Neural progenitor cell (in vitro differentiated cells): Measurements from ENCODE around the gene TSHZ2. TPM values are rescaled to one million over a fixed set of nuclear protein-coding genes. Genes with fewer than 3 reads are reported as not detected.

Experiments used
- DNase-seq: peaks from one replicate; pipeline ENCODE4 v3.0.0-alpha.2; 2016; ENCODE audit warnings: low spot score
- H2AFZ ChIP-seq: fragments of 200-600 bp; sonication (generic); replicated peaks from 2 replicates; pipeline ENCODE4 v1.6.1; 2016; ENCODE audit warnings: antibody characterized with exemption
- H3F3A ChIP-seq: fragments of 200-600 bp; sonication (generic); 2 replicates; pipeline ENCODE4 v1.6.1; 2016; ENCODE audit warnings: antibody characterized with exemption, low read depth
- H3K27ac ChIP-seq: fragments of 200-600 bp; sonication (generic); 2 replicates; pipeline ENCODE4 v1.5.1; 2016; ENCODE audit warnings: mild to moderate bottlenecking
- H3K27me3 ChIP-seq: fragments of 200-600 bp; sonication (generic); 2 replicates; pipeline ENCODE4 v1.6.1; 2016; ENCODE audit warnings: mild to moderate bottlenecking, moderate library complexity
- H3K36me3 ChIP-seq: fragments of 200-600 bp; sonication (generic); 2 replicates; pipeline ENCODE4 v1.5.1; 2016
- H3K4me1 ChIP-seq: fragments of 200-600 bp; sonication (generic); 2 replicates; pipeline ENCODE4 v1.6.1; 2016; ENCODE audit warnings: mixed run types
- H3K4me2 ChIP-seq: fragments of 200-600 bp; sonication (generic); 2 replicates; pipeline ENCODE4 v1.6.1; 2016
- H3K4me3 ChIP-seq: fragments of 200-600 bp; sonication (generic); 2 replicates; pipeline ENCODE4 v1.5.1; 2016
- H3K79me2 ChIP-seq: fragments of 200-600 bp; sonication (generic); 2 replicates; pipeline ENCODE4 v1.6.1; 2016; ENCODE audit warnings: low read depth
- H3K9ac ChIP-seq: fragments of 200-600 bp; sonication (generic); 2 replicates; pipeline ENCODE4 v1.6.1; 2016
- H3K9me3 ChIP-seq: fragments of 200-600 bp; sonication (generic); 2 replicates; pipeline ENCODE4 v1.5.1; 2016; ENCODE audit warnings: low read depth
- H4K20me1 ChIP-seq: fragments of 200-600 bp; sonication (generic); 2 replicates; pipeline ENCODE4 v1.6.1; 2016; ENCODE audit warnings: low read depth
- H3K27ac Mint-ChIP-seq: 3 replicates; pipeline ENCODE4 v1.8.0; 2021; ENCODE audit warnings: mixed read lengths
- H3K27me3 Mint-ChIP-seq: 2 replicates; pipeline ENCODE4 v1.8.0; 2022; ENCODE audit warnings: low read depth, mild to moderate bottlenecking, inconsistent platforms, moderate library complexity, mixed read lengths; ENCODE audit not compliant: insufficient read depth
- H3K36me3 Mint-ChIP-seq: 3 replicates; pipeline ENCODE4 v1.8.0; 2021; ENCODE audit warnings: mixed read lengths
- H3K4me1 Mint-ChIP-seq: 3 replicates; pipeline ENCODE4 v1.8.0; 2021; ENCODE audit warnings: mixed read lengths
- H3K4me3 Mint-ChIP-seq: 3 replicates; pipeline ENCODE4 v1.8.0; 2021; ENCODE audit warnings: mild to moderate bottlenecking, moderate library complexity, mixed read lengths
- H3K9me3 Mint-ChIP-seq: 3 replicates; pipeline ENCODE4 v1.8.0; 2020; ENCODE audit warnings: mixed read lengths
- EZH2 ChIP-seq: fragments of 200-600 bp; sonication (generic); IDR thresholded peaks from 2 replicates; pipeline ENCODE4 v1.6.1; 2017; ENCODE audit warnings: antibody characterized with exemption, mild to moderate bottlenecking, moderate library complexity
- EZH2phosphoT487 ChIP-seq: fragments of 200-600 bp; sonication (generic); IDR thresholded peaks from 2 replicates; pipeline ENCODE4 v1.6.1; 2017; ENCODE audit warnings: antibody characterized with exemption
- total RNA-seq: library from RNA; depleted of rRNA; stranded (reverse); fragments of >200 nt; gene quantifications from 2 replicates; pipeline ENCODE4 v1.2.3, GENCODE V29; 2015; ENCODE audit warnings: low replicate concordance
- TF ChIP-seq, protein P1 (sequence below): fragments of 200-600 bp; sonication (generic); IDR thresholded peaks from 2 replicates; pipeline ENCODE4 v1.5.1; 2017; ENCODE audit warnings: antibody characterized with exemption, mild to moderate bottlenecking

The TSHZ2 gene
- total RNA-seq, 1 donor from 2014 or later, result 1.8 TPM

DNA sequence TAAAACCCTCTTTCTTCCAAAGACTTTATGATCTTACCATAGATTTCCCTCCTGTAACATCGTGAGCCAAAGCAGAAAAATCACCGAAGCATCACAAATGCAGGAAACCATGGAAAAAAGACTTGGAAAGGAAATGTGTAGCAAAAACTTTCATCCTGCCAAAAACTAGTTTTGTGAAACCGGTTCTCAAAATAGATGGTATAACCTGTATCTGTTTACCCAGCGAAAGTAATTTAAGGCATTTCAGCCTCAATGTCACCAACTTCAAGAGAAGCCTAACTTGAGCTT lies 407.6 kb downstream of the TSHZ2 start:
- H3K4me1 ChIP-seq, result peaks cover 8% of the 10 kb centered on the region
- H3K4me3 ChIP-seq, result no peak overlapping the region
- DNase-seq, result no peak
- H3K27ac Mint-ChIP-seq, result no peak overlapping the region
- no peaks in the 10 kb centered on the region for H3K36me3 ChIP-seq
- H3K79me2 ChIP-seq, result no peaks in the 10 kb centered on the region
- no peaks in the 10 kb centered on the region for H3K9me3 ChIP-seq
- no peaks in the 10 kb centered on the region for H3K9me3 Mint-ChIP-seq
- no peaks in the 10 kb centered on the region for H3K36me3 Mint-ChIP-seq
- H3F3A ChIP-seq, result no peaks in the 10 kb centered on the region
- no peak for TF ChIP-seq EZH2phosphoT487
- TF ChIP-seq, protein P1, sequence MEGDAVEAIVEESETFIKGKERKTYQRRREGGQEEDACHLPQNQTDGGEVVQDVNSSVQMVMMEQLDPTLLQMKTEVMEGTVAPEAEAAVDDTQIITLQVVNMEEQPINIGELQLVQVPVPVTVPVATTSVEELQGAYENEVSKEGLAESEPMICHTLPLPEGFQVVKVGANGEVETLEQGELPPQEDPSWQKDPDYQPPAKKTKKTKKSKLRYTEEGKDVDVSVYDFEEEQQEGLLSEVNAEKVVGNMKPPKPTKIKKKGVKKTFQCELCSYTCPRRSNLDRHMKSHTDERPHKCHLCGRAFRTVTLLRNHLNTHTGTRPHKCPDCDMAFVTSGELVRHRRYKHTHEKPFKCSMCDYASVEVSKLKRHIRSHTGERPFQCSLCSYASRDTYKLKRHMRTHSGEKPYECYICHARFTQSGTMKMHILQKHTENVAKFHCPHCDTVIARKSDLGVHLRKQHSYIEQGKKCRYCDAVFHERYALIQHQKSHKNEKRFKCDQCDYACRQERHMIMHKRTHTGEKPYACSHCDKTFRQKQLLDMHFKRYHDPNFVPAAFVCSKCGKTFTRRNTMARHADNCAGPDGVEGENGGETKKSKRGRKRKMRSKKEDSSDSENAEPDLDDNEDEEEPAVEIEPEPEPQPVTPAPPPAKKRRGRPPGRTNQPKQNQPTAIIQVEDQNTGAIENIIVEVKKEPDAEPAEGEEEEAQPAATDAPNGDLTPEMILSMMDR, result no peak
- no peak for TF ChIP-seq EZH2
- H3K4me1 Mint-ChIP-seq, result peaks cover 28% of the 10 kb centered on the region
- H3K4me3 Mint-ChIP-seq, result no peak overlapping the region
- no peak overlapping the region for H3K9ac ChIP-seq
- H4K20me1 ChIP-seq, result no peaks in the 10 kb centered on the region
- no peaks in the 10 kb centered on the region for H3K27me3 ChIP-seq
- no peak overlapping the region for H2AFZ ChIP-seq
- no peaks in the 10 kb centered on the region for H3K27me3 Mint-ChIP-seq
- no peak overlapping the region for H3K27ac ChIP-seq
- H3K4me2 ChIP-seq, result no peak overlapping the region

DNA sequence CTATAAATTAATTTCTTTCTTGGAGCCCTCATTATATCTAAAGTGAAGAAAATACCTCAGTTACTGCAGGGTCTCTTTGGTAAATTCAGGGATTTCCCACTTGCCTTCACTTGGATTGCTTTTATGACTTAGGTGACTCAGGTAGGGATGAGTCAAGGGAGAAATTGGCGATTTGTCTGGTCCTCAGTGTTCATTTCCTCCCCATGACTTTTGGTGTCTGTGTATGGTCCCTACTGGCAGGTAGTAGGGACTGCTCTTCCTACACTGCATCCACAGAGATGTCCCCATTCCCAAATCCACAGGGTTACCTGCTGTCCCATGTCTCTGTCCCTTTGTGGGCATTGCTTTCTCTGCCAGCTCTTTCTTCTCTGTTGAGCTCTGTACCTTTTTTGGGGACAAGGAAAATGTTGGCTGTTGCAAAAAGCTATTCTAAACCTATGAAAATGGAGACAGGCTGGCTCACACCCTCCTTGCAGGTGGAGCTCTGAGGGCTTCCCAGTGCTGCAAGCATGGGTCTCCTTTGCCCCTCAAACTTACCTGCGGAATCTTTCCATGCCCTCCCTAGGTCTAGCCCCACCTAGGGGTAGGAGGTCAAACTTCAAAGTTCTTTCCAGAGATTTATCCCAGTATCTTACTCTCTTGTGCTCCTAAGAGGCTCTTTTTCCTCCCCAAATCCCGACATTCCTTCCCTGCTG lies 409.6 kb downstream of the TSHZ2 start:
- Mint-ChIP-seq H3K9me3 (no peaks in the 10 kb centered on the region), H3K27me3 (peaks cover 3% of the 10 kb centered on the region), H3K4me3 (no peak overlapping the region), H3K27ac (no peak overlapping the region), H3K4me1 (peaks cover 44% of the 10 kb centered on the region), H3K36me3 (no peaks in the 10 kb centered on the region)
- no peak overlapping the region for H3K4me3 ChIP-seq
- TF ChIP-seq, protein P1, result peak; percentile 22
- TF ChIP-seq EZH2phosphoT487 (no peak), EZH2 (no peak)
- no peak for DNase-seq
- H3K4me2 ChIP-seq, result no peak overlapping the region
- no peaks in the 10 kb centered on the region for H3K9me3 ChIP-seq
- H3K27me3 ChIP-seq, result no peaks in the 10 kb centered on the region
- no peaks in the 10 kb centered on the region for H3K36me3 ChIP-seq
- H4K20me1 ChIP-seq, result no peaks in the 10 kb centered on the region
- no peak overlapping the region for H3K9ac ChIP-seq
- H3K79me2 ChIP-seq, result no peaks in the 10 kb centered on the region
- peaks cover 16% of the 10 kb centered on the region for H3K4me1 ChIP-seq
- no peaks in the 10 kb centered on the region for H3F3A ChIP-seq
- no peak overlapping the region for H2AFZ ChIP-seq
- H3K27ac ChIP-seq, result no peak overlapping the region

DNA sequence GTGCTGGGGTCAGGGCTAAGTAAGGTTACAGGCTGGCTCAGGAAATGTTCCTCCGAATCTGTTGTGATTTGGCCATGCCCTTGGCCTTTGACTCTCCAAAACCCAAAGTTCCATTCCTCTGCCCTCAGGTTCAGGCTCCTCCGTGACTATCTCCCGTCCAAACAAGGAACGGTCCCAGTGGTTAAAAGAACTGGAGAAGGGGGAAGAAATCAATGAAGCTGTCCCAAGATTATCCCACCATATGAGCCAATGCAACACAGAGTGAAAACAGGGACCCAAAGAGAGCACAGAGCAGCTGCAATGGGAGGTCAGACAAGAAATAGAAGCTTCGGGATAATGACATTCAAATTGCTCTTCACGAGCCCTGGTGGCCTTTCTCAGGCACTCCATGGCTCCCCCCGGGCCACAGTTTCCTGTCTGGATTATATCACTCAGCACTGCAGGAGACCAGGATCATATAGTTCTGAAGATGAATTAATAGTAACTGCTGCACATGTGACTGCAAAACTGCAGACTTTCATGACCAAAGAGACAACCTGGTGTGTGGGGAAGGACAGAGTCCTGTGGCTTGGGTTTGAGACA lies 410.2 kb downstream of the TSHZ2 start:
- no peaks in the 10 kb centered on the region for H3K36me3 ChIP-seq
- H3K79me2 ChIP-seq, result no peaks in the 10 kb centered on the region
- no peak overlapping the region for H3K27ac ChIP-seq
- no peaks in the 10 kb centered on the region for H3K9me3 ChIP-seq
- H3K9me3 Mint-ChIP-seq, result no peaks in the 10 kb centered on the region
- H4K20me1 ChIP-seq, result no peaks in the 10 kb centered on the region
- no peak overlapping the region for H3K4me3 ChIP-seq
- H3K27ac Mint-ChIP-seq, result no peak overlapping the region
- peaks cover 49% of the 10 kb centered on the region for H3K4me1 Mint-ChIP-seq
- H3K4me3 Mint-ChIP-seq, result no peak overlapping the region
- peaks cover 3% of the 10 kb centered on the region for H3K27me3 Mint-ChIP-seq
- no peak overlapping the region for H3K9ac ChIP-seq
- no peak for DNase-seq
- no peak overlapping the region for H3K4me2 ChIP-seq
- H3K27me3 ChIP-seq, result no peaks in the 10 kb centered on the region
- no peak overlapping the region for H2AFZ ChIP-seq
- peaks cover 23% of the 10 kb centered on the region for H3K4me1 ChIP-seq
- no peaks in the 10 kb centered on the region for H3F3A ChIP-seq
- TF ChIP-seq EZH2phosphoT487, result no peak
- TF ChIP-seq, protein P1, result no peak
- TF ChIP-seq EZH2, result no peak
- no peaks in the 10 kb centered on the region for H3K36me3 Mint-ChIP-seq
